NCI-H1694 (cell line): ENCODE results near the gene JARID2.

Experiments used
- DNase-seq: peaks from one replicate; lab custom pipeline; 2025; lab: John Stamatoyannopoulos, UW

The JARID2 gene

GRCh38 chr6:15264902-15265761 lies 19.3 kb downstream of the JARID2 start:
- no peak for DNase-seq

- DNase-seq = no peak
Measured at GRCh38 chr6:15265787-15266186, 19.9 kb downstream of the JARID2 start.

- no peak for DNase-seq
Measured at GRCh38 chr6:15266423-15266996, 20.6 kb downstream of the JARID2 start.

- DNase-seq = no peak
Measured at GRCh38 chr6:15267221-15267620, 21.4 kb downstream of the JARID2 start.

GRCh38 chr6:15268137-15268908 lies 22.5 kb downstream of the JARID2 start:
- DNase-seq = no peak

- DNase-seq = no peak
Measured at GRCh38 chr6:15269011-15269410, 23.1 kb downstream of the JARID2 start.

GRCh38 chr6:15269619-15270018 lies 23.8 kb downstream of the JARID2 start:
- no peak for DNase-seq

GRCh38 chr6:15270402-15270801 lies 24.5 kb downstream of the JARID2 start:
- no peak for DNase-seq

- no peak for DNase-seq
Measured at GRCh38 chr6:15272562-15272961, 26.7 kb downstream of the JARID2 start.

GRCh38 chr6:15274692-15275387 lies 29.0 kb downstream of the JARID2 start:
- DNase-seq = no peak

- no peak for DNase-seq
Measured at GRCh38 chr6:15276036-15276985, 30.4 kb downstream of the JARID2 start.

- no peak for DNase-seq
Measured at GRCh38 chr6:15279047-15279661, 33.3 kb downstream of the JARID2 start.

- DNase-seq = no peak
Measured at GRCh38 chr6:15280028-15280427, 34.2 kb downstream of the JARID2 start.

GRCh38 chr6:15280961-15281360 lies 35.1 kb downstream of the JARID2 start:
- DNase-seq = no peak

- no peak for DNase-seq
Measured at GRCh38 chr6:15282334-15282733, 36.5 kb downstream of the JARID2 start.

GRCh38 chr6:15283986-15284361 lies 38.1 kb downstream of the JARID2 start:
- no peak for DNase-seq

- DNase-seq = no peak
Measured at GRCh38 chr6:15284743-15285142, 38.9 kb downstream of the JARID2 start.

GRCh38 chr6:15285682-15286294 lies 39.9 kb downstream of the JARID2 start:
- no peak for DNase-seq

- DNase-seq = no peak
Measured at GRCh38 chr6:15287670-15288375, 42.0 kb downstream of the JARID2 start.

- DNase-seq = no peak
Measured at GRCh38 chr6:15288856-15289255, 43.0 kb downstream of the JARID2 start.
